ENCODE results near the gene CRYBG3.

The CRYBG3 gene

DNA sequence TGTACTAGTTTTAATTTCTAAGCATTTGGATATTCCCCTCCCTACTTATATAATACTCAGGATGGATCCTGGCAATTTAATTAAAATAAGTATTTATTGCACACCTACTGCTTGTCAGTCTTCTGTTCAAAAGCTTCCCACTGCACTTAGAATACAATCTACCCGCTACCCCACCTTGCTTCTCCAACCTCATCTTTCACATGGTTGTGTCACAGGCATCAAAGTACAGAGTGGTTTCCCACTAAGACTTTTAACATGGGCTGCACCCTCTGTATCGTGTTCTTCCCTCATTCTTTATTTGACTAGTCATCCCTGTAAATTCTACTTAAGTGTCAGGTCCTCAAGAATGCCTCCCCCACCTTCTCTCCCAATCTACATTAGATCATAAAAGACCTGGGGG lies 115.4 kb downstream of the CRYBG3 start:
- no peaks in the 10 kb centered on the region for H3K36me3 ChIP-seq (ENCODE audit: control insufficient read depth, insufficient read depth, low read length)

GRCh38 chr3:97938444-97938843 lies 116.6 kb downstream of the CRYBG3 start:
- Histone ChIP-seq H3K9me3 (ENCODE audit: control insufficient read depth, low read length) (no peaks in the 10 kb centered on the region), H3K4me3 (ENCODE audit: low read depth, low read length) (no peak overlapping the region), H3K27ac (no peak overlapping the region), H3K27me3 (ENCODE audit: control insufficient read depth, insufficient read depth, low read length) (no peaks in the 10 kb centered on the region), H3K9ac (no peak overlapping the region), H3K79me2 (no peaks in the 10 kb centered on the region), H3K4me1 (no peaks in the 10 kb centered on the region), H3K36me3 (ENCODE audit: control insufficient read depth, insufficient read depth, low read length) (no peaks in the 10 kb centered on the region), H2AFZ (no peak overlapping the region), H3K4me2 (ENCODE audit: low read length) (no peak overlapping the region)
- no peak for TF ChIP-seq CTCF (IDR thresholded peaks at IDR 0.05)

More for the DNA sequence above, 115.4 kb downstream of the CRYBG3 start:
- TF ChIP-seq CTCF (IDR thresholded peaks at IDR 0.05) = no peak
- no peaks in the 10 kb centered on the region for H3K27me3 ChIP-seq (ENCODE audit: control insufficient read depth, insufficient read depth, low read length)
- H3K4me2 ChIP-seq (ENCODE audit: low read length) = no peak overlapping the region
- no peaks in the 10 kb centered on the region for H3K4me1 ChIP-seq
- H3K9ac ChIP-seq = no peak overlapping the region
- H3K9me3 ChIP-seq (ENCODE audit: control insufficient read depth, low read length) = no peaks in the 10 kb centered on the region
- no peaks in the 10 kb centered on the region for H3K79me2 ChIP-seq
- H3K4me3 ChIP-seq (ENCODE audit: low read depth, low read length) = no peak overlapping the region
- no peak overlapping the region for H3K27ac ChIP-seq
- no peak overlapping the region for H2AFZ ChIP-seq

DNA sequence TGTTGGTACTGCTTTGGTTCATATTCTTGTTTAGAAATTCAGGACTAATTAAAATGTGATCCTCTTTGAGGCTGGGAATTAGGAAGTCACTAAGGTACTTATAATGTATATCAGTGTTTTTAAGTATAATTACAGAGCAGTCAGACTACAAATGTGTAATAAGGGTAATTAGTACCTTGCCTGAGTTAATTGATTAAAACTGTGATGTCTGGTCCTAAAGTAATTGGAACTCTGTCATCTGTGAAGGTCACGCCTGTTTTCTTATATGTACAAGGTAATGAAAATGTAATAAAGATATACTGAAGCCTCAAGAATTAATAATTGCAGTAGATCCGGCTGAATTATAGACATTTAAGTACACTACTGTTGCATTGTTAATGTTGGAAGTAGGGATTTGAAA lies 117.6 kb downstream of the CRYBG3 start:
- Histone ChIP-seq H3K4me1 (no peaks in the 10 kb centered on the region), H3K4me2 (ENCODE audit: low read length) (no peak overlapping the region), H3K79me2 (no peaks in the 10 kb centered on the region), H3K36me3 (ENCODE audit: control insufficient read depth, insufficient read depth, low read length) (no peaks in the 10 kb centered on the region), H2AFZ (no peak overlapping the region), H3K9ac (no peak overlapping the region), H3K9me3 (ENCODE audit: control insufficient read depth, low read length) (no peaks in the 10 kb centered on the region), H3K27ac (no peak overlapping the region), H3K27me3 (ENCODE audit: control insufficient read depth, insufficient read depth, low read length) (no peaks in the 10 kb centered on the region), H3K4me3 (ENCODE audit: low read depth, low read length) (no peak overlapping the region)
- TF ChIP-seq CTCF (IDR thresholded peaks at IDR 0.05) = no peak

DNA sequence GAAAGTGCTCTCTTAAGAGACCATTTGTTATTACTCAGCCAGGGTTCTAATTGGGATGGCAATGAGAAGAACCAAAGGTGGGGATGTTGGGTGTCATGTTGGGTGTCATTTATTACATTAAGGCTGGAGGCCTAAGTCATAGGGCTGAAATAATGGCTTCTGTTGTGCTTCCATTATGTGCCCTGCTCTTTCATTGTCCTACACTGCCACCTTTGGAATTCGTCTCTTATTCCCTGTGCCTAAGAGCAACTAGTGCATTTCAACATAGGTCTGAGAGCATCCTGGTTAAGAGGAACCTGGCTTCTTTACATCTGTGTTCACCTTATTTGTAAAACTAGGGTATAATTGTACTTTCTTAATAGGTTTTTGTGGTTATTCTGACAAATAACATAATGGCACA lies 118.2 kb downstream of the CRYBG3 start:
- Histone ChIP-seq H3K4me1 (no peaks in the 10 kb centered on the region), H3K27ac (no peak overlapping the region), H3K27me3 (ENCODE audit: control insufficient read depth, insufficient read depth, low read length) (no peaks in the 10 kb centered on the region), H3K4me2 (ENCODE audit: low read length) (no peak overlapping the region), H3K79me2 (no peaks in the 10 kb centered on the region), H3K36me3 (ENCODE audit: control insufficient read depth, insufficient read depth, low read length) (no peaks in the 10 kb centered on the region), H3K4me3 (ENCODE audit: low read depth, low read length) (no peak overlapping the region), H3K9me3 (ENCODE audit: control insufficient read depth, low read length) (no peaks in the 10 kb centered on the region), H3K9ac (no peak overlapping the region), H2AFZ (no peak overlapping the region)
- no peak for TF ChIP-seq CTCF (IDR thresholded peaks at IDR 0.05)

- no peak overlapping the region for H3K4me2 ChIP-seq (ENCODE audit: low read length)
- no peaks in the 10 kb centered on the region for H3K27me3 ChIP-seq (ENCODE audit: control insufficient read depth, insufficient read depth, low read length)
- H3K79me2 ChIP-seq = no peaks in the 10 kb centered on the region
- TF ChIP-seq CTCF (IDR thresholded peaks at IDR 0.05) = no peak
- H3K9ac ChIP-seq = no peak overlapping the region
- no peaks in the 10 kb centered on the region for H3K36me3 ChIP-seq (ENCODE audit: control insufficient read depth, insufficient read depth, low read length)
- no peaks in the 10 kb centered on the region for H3K4me1 ChIP-seq
- no peaks in the 10 kb centered on the region for H3K9me3 ChIP-seq (ENCODE audit: control insufficient read depth, low read length)
- no peak overlapping the region for H3K27ac ChIP-seq
- H2AFZ ChIP-seq = no peak overlapping the region
- no peak overlapping the region for H3K4me3 ChIP-seq (ENCODE audit: low read depth, low read length)
Measured at GRCh38 chr3:97942801-97943546, 121.2 kb downstream of the CRYBG3 start.

All from parathyroid adenoma (tissue), 2 donors.